ENCODE results near the gene MLH1. TPM values are rescaled to one million over a fixed set of nuclear protein-coding genes. Genes with fewer than 3 reads are reported as not detected.
"Not testable (repeated sequence)": the region's sequence is repeated elsewhere in the genome, so short reads cannot be mapped to it uniquely, and the experiment has no call there.

Gene MLH1
- total RNA-seq = 30.0 TPM

DNA sequence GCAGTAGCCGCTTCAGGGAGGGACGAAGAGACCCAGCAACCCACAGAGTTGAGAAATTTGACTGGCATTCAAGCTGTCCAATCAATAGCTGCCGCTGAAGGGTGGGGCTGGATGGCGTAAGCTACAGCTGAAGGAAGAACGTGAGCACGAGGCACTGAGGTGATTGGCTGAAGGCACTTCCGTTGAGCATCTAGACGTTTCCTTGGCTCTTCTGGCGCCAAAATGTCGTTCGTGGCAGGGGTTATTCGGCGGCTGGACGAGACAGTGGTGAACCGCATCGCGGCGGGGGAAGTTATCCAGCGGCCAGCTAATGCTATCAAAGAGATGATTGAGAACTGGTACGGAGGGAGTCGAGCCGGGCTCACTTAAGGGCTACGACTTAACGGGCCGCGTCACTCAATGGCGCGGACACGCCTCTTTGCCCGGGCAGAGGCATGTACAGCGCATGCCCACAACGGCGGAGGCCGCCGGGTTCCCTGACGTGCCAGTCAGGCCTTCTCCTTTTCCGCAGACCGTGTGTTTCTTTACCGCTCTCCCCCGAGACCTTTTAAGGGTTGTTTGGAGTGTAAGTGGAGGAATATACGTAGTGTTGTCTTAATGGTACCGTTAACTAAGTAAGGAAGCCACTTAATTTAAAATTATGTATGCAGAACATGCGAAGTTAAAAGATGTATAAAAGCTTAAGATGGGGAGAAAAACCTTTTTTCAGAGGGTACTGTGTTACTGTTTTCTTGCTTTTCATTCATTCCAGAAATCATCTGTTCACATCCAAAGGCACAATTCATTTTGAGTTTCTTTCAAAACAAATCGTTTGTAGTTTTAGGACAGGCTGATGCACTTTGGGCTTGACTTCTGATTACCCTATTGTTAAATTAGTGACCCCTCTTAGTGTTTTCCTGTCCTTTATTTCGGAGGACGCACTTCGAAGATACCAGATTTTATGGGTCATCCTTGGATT, at the start of gene MLH1:
Gene MLH1, plus strand, starts transcription at position 193 of the 958 bp plus-strand sequence. Its CDS starts 30 bp downstream, at position 223.
- peak; percentile 100 for DNase-seq (ENCODE audit: low spot score)

DNA sequence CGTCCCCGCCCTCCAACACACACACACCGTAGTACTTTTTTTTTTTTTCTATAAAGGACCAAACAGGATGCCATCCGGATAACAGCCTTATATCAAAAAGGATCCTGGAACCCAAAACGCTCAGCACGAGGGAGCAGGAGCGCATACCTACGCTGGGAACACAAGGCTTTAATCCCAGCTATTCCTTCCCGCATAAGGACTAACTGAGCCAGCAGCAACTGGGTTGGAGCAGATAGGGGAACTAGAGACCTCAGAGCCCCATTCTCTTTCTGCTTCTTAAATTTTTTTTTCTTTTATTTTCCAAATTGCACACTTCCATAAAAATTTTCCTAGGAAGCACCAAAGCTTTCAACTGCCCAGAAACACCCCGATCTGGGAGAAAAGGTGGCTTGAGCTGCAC, 49.7 kb upstream of the MLH1 start:
- no peak for DNase-seq (ENCODE audit: low spot score)

DNA sequence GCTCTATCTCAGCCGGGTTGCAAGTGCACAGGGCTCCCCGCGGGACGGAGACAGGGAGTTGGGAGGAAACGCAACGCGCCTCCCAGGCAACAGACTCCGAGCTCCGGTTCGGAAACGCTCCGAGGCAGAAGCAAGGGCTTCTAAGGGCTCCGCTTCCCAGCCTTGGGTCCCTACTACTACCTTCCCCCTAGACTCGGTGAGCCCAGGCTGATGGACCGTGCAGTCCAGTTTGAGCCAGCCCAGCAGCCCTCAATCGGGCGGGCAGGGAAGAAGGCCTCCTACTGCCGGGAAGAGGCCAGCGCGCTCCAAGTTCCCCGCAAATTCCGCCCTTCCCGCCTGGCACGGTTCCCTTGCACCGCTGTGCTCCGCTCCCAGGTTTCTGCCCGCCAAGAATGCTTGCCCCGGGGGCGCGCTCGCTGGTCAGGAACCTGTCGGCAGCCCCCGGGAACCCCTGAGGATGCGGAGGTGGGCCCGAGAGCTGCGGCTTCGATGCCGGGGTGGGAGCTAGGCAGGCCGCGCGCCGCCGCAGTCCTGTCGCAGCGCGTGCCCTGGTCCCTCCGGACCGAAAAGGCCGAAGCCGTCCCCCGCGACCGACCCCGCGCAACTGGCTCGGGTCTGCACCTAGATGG, 49.2 kb upstream of the MLH1 start:
- DNase-seq (ENCODE audit: low spot score) = peak; percentile 45

DNA sequence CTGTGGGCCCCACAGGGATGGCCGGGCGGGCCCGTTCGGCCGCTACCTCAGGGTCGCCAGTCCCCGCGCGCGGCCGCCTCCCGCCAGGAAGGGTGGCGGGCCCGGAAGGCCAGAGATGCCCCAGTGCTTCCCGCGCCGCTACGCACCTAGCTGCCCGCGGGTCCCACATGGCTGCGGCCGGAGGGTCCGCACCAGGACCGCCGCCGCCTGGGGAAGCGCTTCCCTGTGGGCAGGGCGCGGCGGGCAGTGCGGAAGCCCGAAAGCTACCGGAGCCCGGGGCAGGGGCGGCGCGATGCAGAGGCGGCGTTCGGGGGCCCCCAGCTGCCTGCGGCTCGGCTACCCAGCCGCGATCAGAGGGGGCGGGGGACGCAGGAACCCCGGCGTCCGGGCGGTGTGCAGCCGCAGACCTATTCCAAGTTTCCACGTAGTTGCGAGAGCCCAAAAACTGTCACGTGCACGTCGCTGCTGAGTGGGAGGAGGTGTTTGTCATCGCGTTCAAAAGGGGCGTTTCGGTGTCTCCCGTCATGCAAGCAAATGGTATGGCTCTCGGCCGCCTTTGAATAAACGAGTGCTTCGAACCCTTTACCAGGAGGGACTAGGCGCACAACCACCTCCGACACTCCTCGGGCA, 48.6 kb upstream of the MLH1 start, which contains the start of gene TRANK1:
Gene TRANK1, minus strand, starts transcription at position 414 of the 630 bp plus-strand sequence. Its CDS starts 245 bp downstream, at position 169.
- peak; percentile 68 for DNase-seq (ENCODE audit: low spot score)

DNA sequence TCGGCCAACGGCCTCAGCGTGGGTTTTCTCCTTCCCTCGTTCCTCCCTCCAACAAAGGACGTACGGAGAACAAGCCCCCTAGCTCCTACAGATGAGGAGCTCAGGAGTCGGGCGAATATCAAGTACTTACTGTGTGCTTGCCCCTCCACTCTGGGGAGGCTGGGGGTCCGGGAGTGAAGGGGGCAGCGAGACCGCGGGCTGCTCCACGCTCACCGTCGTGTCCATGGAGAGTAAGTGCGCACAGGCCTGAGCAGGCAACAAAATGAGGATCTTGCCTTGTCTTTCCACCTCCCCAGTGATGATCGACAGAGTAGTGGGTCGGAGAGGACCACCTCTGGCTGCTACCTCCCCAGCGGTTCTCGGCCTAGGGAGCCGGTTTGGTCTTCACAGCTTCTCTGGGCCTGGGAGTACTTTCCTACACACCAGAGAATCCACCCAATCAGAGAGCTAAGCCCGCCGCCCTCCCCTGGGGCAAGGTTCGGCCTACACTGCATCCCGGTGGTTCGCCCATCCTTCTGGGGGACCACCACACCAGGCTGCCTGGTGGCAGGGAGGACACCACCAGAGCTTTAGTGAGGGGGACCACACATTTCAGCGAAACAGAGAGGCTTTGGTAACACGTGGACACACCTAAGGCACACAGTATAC, 47.9 kb upstream of the MLH1 start:
- no peak for DNase-seq (ENCODE audit: low spot score)

DNA sequence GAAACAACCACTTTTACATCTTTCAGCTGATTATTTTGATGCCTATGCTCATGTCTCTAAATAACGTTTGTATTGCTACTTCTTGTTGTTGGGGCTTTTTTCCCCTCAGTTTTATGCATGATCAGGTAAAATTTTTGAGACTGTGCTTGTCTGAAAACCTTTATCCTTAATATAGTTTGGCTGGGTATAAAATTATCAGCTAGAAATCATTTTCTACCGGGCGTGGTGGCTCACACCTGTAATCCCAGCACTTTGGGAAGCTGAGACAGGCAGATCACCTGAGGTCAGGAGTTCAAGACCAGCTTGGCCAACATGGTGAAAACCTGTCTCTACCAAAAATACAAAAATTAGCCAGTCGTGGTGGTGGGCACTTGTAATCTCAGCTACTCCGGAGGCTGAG, 45.5 kb upstream of the MLH1 start:
- not testable (repeated sequence) for DNase-seq (ENCODE audit: low spot score)

DNA sequence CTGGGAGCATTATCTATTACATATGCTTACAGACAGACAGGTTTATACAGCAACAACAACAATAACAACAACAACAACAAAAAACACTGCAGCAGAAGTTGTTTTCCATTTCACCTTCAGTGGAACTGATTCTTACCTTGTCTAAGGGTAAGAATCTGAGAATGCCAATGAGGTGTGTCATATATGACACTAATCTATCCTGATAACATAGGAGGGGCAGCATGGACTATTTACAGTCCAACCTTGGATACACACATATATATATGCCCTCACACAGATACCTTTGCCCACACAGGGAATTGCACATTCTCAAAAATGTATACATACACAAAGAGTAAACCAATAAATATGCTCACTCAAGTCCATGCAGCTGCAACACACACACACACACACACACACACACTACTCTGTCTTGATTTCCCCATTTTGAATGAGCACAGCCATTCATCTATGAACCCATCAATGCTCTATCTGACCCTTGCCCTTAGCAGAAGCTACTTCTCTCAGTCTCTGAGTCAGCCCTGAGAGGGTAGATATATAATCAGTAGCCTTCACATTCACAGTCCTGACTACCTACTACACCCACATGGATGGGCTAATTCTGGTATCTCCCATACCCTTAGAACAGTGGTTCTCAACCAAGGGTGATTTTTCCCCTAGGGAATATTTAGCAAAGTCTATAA, 38.7 kb upstream of the MLH1 start:
- no peak for DNase-seq (ENCODE audit: low spot score)

DNA sequence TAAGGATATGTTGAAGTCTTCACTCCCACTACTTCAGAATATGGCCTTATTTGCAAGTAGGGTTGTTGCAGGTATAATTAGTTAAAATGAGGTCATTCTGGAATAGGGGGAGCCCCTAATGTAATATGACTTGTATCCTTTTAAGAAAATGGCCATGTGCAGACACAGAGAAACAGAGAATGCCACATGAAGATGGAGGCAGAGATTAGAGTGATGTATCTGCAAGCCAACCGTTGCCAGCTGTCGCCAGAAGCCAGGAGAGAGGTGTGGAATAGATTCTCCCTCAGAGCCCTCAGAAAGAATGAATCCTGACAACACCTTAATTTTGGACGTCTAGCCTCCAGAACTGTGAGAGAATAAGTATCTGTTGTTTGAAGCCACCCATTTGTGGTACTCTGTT, 37.2 kb upstream of the MLH1 start:
- DNase-seq (ENCODE audit: low spot score) = no peak

DNA sequence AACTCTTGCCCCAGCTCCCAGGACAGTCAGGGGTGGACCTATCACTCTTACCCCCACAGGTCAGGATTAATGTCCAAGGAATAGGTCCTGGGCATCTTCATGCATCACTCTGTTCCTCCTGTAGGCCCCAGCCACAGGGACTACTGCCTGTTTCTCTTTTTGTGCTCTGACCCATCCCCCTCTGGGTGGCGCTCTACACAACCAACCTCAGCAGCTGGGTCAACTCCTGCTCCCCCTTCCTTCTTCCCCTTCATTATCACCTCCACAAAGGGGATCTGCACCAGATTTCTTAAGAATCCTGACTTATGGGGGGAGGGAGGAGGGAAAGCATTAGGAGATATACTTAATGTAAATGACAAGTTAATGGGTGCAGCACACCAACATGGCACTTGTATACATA, 36.3 kb upstream of the MLH1 start:
- DNase-seq (ENCODE audit: low spot score) = no peak

DNA sequence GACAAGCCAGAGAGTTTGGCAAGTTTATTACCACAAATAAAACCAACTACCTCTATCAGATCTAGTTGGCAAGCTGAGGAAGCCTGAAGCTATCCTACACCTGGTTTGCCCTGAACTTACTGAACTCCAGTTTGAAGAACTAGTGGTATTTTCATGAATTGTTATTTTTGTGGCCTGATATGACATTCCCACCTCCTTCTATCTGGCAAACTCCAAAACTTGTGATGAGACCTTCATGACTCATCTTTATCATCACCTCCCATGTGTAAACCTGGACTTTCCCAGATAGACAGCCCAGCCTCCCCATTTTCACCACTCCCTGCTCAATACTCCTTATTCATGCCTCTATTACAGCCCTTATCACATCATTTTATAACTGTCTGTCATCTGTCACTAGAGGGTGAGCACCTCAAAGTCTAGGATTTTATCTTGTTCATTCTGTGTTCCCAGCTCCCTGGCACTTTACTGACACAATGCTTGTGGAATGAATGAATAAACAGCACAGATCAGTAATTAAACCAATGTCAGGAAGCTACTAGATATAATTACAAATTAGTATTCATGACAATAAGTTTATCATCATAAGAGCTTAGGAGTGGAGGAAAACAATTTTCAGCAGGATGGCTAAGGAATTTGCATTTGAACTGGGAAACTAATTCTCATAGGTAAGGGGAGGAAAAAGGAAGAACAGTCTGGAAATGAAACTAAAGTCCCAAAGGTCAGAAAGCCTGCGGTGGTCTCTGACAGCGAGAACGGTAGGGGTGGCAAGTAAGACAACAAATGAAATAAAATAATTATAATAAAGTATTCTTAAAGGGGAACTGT, 35.2 kb upstream of the MLH1 start:
- no peak for DNase-seq (ENCODE audit: low spot score)

DNA sequence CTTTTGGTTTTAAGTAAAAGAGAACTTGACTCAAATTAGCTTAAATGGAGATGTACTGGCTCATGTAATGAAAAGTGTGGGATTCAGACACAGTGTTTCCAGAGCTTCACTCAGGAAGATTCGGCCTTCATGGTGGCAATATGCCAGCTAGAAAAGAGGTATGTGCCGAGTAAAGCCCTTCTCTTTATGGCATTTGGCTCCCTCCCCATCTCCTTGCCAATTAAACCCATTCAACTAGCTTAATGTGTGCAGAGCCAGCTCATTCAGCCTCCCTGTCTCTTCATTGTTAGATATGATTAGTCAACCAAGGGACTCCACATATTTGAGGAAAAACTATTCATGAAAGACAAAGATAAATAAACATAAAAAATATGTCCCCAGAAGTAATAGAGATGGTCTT, 33.5 kb upstream of the MLH1 start:
- DNase-seq (ENCODE audit: low spot score) = no peak

DNA sequence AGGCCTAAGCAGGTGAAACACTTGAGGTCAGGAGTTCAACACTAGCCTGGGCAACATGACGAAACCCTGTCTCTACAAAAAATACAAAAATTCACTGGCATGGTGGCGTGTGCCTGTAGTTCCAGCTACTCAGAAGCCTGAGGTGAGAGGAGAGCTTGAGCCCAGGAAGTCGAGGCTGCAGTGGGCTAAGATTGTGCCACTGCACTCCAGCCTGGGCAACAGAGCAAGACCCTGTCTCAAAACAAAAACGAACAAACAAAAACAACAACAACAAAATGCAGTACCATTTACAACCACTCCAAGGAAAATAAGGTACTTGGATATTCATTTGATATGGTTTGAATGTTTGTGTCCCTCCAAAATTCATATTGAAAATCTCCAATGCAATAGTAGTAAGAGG, 32.8 kb upstream of the MLH1 start:
- no peak for DNase-seq (ENCODE audit: low spot score)

DNA sequence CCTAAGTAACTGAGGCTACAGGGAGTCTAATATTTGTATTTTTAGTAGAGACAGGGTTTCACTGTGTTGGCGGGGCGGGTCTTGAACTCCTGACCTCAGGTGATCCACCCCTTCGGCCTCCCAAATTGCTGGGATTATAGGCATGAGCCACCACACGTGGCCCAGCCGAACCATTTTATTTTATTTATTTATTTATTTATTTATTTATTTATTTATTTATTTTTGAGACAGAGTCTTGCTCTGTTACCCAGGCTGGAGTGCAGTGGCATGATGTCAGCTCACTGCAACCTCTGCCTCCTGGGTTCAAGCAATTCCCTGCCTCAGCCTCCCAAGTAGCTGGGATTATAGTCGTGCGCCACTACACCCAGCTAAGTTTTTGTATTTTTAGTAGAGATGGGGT, 30.3 kb upstream of the MLH1 start:
- not testable (repeated sequence) for DNase-seq (ENCODE audit: low spot score)

DNA sequence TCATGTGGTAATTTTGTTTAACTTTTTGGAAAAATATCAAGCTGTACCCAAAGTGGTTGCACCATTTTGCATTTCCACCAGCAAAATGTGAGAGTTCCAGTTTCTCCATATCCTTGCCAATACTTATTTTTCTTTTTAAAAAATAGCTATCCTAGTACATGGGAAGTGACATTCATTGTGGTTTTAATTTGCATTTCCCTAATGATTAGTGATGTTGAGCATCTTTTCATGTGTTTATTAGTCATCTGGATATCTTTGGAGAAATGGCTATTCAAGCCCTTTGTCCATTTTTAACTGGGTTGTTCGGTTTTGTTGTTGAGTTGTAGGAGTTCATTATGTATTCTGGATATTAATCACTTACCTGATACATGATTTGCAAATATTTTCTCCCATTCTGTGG, 29.0 kb upstream of the MLH1 start:
- DNase-seq (ENCODE audit: low spot score) = no peak

DNA sequence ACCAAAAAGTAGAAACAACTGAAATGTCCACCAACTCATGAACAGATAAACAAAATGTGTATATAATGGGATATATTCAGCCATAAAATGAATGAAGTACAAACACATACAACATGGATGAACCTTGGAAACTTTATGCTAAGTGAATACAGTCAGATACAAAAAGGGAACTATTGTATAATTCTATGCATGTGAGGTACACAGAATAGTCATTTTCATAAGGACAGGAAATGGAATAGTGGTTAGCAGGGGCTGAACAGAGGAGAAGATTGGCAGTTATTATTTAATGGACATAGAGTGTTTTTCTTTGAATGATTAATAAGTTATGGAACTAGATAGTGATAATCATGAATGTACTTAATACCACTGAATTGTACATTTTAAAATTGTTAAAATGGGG, 28.5 kb upstream of the MLH1 start:
- no peak for DNase-seq (ENCODE audit: low spot score)

DNA sequence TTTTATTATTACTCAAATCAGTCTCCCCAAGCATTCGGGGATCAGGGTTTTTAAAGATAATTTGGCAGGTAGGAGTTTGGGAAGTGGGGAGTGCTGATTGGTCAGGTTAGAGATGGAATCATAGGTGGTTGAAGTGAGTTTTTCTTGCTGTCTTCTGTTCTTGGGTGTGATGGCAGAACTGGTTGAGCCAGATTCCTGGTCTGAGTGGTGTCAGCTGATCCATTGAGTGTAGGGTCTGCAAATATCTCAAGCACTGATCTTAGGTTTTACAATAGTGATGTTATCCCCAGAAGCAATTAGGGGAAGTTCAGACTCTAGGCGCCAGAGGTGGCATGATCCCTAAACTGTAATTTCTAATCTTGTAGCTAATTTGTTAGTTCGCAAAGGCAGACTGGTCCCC, 27.9 kb upstream of the MLH1 start:
- DNase-seq (ENCODE audit: low spot score) = peak; percentile 24

DNA sequence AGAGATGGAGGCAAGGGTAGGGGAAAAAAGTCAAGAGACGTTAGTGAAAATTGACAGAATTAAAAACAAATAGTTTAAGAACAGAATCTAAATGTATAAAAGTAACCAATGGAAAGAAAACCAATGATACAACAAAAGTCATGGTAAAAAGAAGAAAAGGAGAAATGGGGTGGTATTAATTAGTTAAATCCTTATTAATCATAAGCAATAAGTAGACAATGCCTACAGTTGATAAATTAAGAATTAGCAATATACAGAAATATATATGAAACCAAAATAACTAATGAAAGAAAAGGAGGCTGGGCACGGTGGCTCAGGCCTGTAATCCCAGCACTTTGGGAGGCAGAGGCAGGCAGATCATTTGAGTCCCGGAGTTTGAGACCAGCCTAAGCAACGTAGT, 24.2 kb upstream of the MLH1 start:
- no peak for DNase-seq (ENCODE audit: low spot score)

DNA sequence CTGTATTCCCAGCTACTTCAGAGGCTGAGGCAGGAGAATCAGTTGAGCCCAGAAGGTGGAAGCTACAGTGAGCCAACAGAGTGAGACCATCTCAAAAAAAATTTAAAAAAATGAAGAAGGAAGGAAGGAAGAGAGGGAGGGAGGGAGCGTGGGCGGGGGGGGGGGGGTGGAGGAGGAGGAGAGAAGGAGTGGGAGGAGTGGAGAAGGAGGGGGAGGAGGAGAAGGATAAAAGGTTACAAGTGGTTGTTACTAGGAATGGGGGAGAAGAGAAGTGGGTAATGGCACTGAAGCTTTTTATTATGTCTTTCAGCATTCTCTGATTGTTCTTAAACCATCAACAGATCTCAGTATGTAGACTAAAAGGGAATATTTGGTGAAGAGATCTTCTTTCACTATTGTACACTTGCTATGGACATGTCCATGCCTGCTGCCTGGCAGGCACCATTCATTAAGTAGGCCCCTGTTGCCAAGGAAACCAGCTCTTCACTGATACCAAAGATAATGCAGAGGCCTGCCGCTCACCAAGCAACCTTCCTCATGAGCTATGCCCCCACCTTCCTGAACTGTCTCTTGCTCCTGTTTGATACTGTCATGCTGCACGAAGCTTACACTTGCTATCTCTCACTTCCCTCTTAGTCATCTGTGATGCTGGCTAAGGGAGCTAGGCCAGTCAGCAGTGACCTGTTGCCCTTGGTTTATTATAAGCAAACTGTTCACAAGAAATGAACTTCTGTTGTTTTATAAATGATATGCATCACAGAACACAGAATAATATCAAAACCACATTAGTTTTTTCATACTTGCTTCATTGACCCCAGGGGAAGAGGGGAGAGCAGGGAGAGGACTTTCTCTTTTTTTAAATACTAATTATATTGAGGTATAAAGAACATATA, 23.5 kb upstream of the MLH1 start:
- peak; percentile 16 for DNase-seq (ENCODE audit: low spot score)

DNA sequence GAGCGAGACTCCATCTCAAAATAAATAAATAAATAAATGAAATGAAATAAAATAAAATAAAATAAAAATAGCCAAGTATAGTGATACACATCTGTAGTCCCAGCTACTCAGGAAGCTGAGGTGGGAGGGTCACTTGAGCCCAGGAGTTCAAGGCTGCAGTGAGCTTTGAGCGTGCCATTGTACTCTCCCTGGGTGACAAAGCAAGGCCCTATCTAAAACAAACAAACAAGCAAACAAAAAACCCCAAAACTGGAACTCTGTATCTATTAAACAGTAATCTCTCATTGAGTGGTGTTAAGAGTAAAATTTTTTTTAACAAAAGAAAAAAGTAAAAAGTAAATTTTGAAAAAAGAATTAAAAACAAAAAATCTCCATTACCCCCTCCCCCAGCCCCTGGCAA, 21.2 kb upstream of the MLH1 start:
- DNase-seq (ENCODE audit: low spot score) = no peak

DNA sequence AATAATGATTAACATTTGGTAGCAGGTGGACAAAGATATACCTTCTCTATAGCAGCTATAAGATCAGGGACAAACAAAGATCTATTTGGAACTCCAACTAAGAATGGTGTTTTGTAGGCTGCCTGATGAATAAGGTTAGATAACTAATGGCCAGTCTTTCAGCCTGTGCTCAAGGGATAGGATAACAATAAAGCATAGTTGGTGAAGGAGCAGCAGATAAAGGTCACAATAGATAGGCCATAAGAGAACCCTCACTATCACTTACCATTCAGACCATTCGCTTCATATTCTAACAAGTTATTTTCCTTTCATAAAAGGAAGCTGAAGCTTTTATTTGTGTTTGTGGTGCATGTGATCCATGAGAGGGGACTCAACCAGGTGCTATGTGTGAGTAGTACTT, 20.2 kb upstream of the MLH1 start:
- no peak for DNase-seq (ENCODE audit: low spot score)

All from mucosa of gallbladder (tissue), 1 donor.